Subcutaneous adipose tissue (tissue), 4 donors: Measurements from ENCODE around the gene MEGF10. TPM values are rescaled to one million over a fixed set of nuclear protein-coding genes. Genes with fewer than 3 reads are reported as not detected.

ENCODE experiments used
- total RNA-seq, 4 donors: library from RNA; depleted of rRNA; stranded (reverse); fragments of >200 nt; gene quantifications; one replicate each; pipeline ENCODE4 v1.1.0, GENCODE V29; 2016
- TF ChIP-seq, protein P1 (sequence below): fragments of 450-650 bp; IDR thresholded peaks from one replicate; pipeline ENCODE4 v1.5.1; 2016; ENCODE audit warnings: low read depth, mild to moderate bottlenecking, control low read depth, antibody characterized with exemption, moderate library complexity

The MEGF10 gene
- total RNA-seq, 4 donors from 2014 or later = 0.16 to 1.7 (median 0.78) TPM

DNA sequence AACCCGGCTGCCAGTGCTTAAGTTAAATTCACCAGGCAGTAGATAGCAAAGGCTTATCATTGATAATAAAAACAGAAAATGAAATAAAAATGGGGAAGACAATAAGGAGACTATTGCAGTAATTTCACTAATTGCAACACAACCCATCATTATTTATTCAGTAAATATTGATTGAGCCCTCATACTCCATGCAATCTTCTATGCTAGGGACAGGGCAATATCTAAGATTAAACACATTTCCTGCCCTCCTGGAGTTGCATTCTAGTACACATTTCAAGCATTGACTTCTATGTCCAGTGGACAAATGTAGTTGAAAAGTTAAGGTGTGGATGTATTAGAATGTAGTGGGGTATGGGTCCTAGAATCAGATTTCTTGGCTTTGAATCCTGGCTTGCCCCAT lies 12.8 kb downstream of the MEGF10 start:
- TF ChIP-seq, protein P1, sequence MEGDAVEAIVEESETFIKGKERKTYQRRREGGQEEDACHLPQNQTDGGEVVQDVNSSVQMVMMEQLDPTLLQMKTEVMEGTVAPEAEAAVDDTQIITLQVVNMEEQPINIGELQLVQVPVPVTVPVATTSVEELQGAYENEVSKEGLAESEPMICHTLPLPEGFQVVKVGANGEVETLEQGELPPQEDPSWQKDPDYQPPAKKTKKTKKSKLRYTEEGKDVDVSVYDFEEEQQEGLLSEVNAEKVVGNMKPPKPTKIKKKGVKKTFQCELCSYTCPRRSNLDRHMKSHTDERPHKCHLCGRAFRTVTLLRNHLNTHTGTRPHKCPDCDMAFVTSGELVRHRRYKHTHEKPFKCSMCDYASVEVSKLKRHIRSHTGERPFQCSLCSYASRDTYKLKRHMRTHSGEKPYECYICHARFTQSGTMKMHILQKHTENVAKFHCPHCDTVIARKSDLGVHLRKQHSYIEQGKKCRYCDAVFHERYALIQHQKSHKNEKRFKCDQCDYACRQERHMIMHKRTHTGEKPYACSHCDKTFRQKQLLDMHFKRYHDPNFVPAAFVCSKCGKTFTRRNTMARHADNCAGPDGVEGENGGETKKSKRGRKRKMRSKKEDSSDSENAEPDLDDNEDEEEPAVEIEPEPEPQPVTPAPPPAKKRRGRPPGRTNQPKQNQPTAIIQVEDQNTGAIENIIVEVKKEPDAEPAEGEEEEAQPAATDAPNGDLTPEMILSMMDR = no peak

GRCh38 chr5:127305493-127305892 lies 14.9 kb downstream of the MEGF10 start:
- TF ChIP-seq, protein P1 = no peak

DNA sequence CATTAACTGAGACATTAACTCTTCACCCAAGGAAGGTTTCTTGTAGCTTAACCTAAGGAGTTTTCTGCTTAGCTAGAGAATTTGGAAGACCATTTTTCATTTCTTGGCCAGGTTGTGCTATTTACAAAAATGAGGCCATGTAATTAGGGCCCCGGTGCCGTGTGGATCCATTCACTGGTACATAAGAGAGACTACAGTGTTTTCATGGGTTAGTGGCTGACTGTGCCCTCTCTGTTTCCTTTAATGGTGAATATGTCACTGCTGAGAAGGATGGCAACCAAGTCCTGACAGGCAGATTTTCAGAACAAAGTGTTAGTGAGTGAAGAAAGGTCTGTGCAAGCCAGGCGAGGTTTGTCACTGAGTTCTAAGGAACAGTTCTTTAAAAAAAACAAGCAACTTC lies 15.4 kb downstream of the MEGF10 start:
- TF ChIP-seq, protein P1 = no peak

DNA sequence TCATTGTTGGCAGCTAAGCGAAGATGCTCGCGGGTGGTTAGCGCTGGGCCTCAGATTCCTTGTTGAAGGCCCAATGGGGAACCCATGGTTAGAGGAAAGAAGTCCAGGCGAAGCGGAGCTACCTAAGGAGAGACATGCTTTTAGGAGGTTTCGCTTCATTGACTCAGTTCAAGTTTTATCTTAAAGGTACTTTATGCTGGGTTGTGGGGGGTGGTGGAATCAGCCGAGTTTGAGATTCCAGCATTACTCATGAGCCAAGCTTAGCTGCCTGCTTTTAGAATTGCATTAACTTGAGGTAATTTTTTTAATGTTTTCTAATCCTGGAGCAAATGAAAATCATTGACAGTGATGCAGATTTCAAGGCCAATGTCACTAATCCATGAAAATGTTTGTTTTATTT lies 16.1 kb downstream of the MEGF10 start:
- TF ChIP-seq, protein P1 = no peak

- TF ChIP-seq, protein P1 = no peak
Observed at GRCh38 chr5:127307868-127308267, 17.3 kb downstream of the MEGF10 start.

DNA sequence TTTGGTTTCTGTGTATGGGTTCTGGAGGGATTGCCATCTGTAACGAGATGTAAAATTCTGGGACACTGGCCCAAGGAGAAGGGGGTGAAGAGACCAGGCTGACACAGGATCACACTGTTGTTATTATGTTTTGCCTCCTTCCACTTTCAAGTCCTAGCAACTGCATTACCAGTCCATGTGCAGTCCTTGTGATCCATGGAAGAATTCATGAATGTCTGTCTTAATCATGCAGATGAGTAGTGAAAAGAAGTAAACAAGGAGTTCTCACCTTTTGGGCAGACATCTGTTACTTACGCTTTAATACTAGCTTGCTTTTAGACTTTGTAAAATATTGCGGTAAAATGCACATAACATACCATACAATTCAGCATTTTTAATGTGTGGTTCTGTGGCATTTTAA lies 18.3 kb downstream of the MEGF10 start:
- TF ChIP-seq, protein P1 = no peak

- TF ChIP-seq, protein P1 = no peak
Observed at GRCh38 chr5:127311349-127311748, 20.8 kb downstream of the MEGF10 start.
